ENCODE results near the gene RAB26. TPM values are rescaled to one million over a fixed set of nuclear protein-coding genes. Genes with fewer than 3 reads are reported as not detected.

RAB26 gene
- total and polyA plus RNA-seq, 2 donors (not counting 3 experiments of a cell fraction or from before 2014, with no cell fraction given), result 0.91 to 2.0 TPM

GRCh38 chr16:2188395-2188794 is 40.0 kb downstream of the RAB26 start:
- Histone ChIP-seq H3K79me2 (ENCODE audit: control insufficient read depth, insufficient read depth, low read length) (no peaks in the 10 kb centered on the region), H4K20me1 (replicated peaks; ENCODE audit: control insufficient read depth, extremely low read depth, insufficient read depth, low read length) (no peaks in the 10 kb centered on the region), H3K4me3 (replicated peaks in 1 of 3; ENCODE audit: insufficient read depth in 1 of 3, low read depth in 1 of 3, low read length in 3 of 3) (no peak overlapping the region), H3K4me1 (ENCODE audit: control insufficient read depth, extremely low read depth, insufficient read depth, low read length) (no peaks in the 10 kb centered on the region), H3K27me3 (ENCODE audit: control insufficient read depth in 2 of 2, insufficient read depth in 2 of 2, low read length in 2 of 2) (no peaks in the 10 kb centered on the region), H2AFZ (ENCODE audit: low read depth, low read length) (no peak overlapping the region), H3K9me3 (replicated peaks; ENCODE audit: control insufficient read depth, insufficient read depth, low read length) (no peaks in the 10 kb centered on the region), H3K9ac (replicated peaks; ENCODE audit: extremely low read depth, insufficient read depth, low read length) (no peak overlapping the region), H3K27ac (ENCODE audit: insufficient read depth, low read depth, low read length) (no peak overlapping the region), H3K36me3 (ENCODE audit: control insufficient read depth in 2 of 2, extremely low read depth in 1 of 2, insufficient read depth in 2 of 2, low read length in 2 of 2) (no peaks in the 10 kb centered on the region), H3K9me1 (replicated peaks; ENCODE audit: control insufficient read depth, extremely low read depth, insufficient read depth, low read length) (no peaks in the 10 kb centered on the region), H3K4me2 (ENCODE audit: insufficient read depth, low read length) (no peak overlapping the region)
- DNase-seq (ENCODE audit: low read depth, low spot score) (no peak), FAIRE-seq (no peak)
- POLR2A ChIA-PET, result interaction anchor here (1.1 kb wide), 1 partner anchor 33 kb away, joined by 3 read pairs; the partner anchor contains the start of gene TRAF7
- intact Hi-C loops (cut with micrococcal nuclease) (no loop called here), dilution Hi-C loops (cut with MboI; ENCODE audit: extremely low pct_ligation_motif_present, low sequenced_read_pairs) (no loop called here)
- BruUV-seq (replicated peaks), result no TSS peak
- CTCF ChIA-PET, result interaction anchor here (0.9 kb wide), 1 partner anchor 48 kb away, joined by 3 read pairs; no protein-coding TSS in a partner anchor
- no peak for TF ChIP-seq CTCF (IDR thresholded peaks at IDR 0.05; ENCODE audit: extremely low read depth in 1 of 2, insufficient read depth in 1 of 2, low read depth in 1 of 2, low read length in 2 of 2)
- TF ChIP-seq POLR2AphosphoS5 (IDR thresholded peaks at IDR 0.05; ENCODE audit: insufficient read depth, low read depth, low read length), result no peak
- no peak for TF ChIP-seq MAX (IDR thresholded peaks at IDR 0.05; ENCODE audit: insufficient read depth, insufficient read length)
- TF ChIP-seq POLR2A (IDR thresholded peaks at IDR 0.05; ENCODE audit: low read depth, low read length), result no peak
- no peak for TF ChIP-seq FOS (IDR thresholded peaks at IDR 0.05; ENCODE audit: borderline replicate concordance, insufficient read depth, low read length)
- no peak for TF ChIP-seq JUN (IDR thresholded peaks at IDR 0.05; ENCODE audit: borderline replicate concordance, insufficient read depth, insufficient read length, low read depth)
- TF ChIP-seq GATA2 (IDR thresholded peaks at IDR 0.05; ENCODE audit: insufficient read depth, insufficient read length, low read depth, low read length), result no peak
